Adipocyte (in vitro differentiated cells): ENCODE measurements around the gene AFP.

ENCODE experiments used
- DNase-seq: peaks from one replicate; pipeline ENCODE4 v3.0.0-alpha.2; 2015; ENCODE audit warnings: low read depth
- H3K27me3 ChIP-seq: replicated peaks from 2 replicates; pipeline ENCODE4 v1.7.0; 2013; ENCODE audit warnings: mild to moderate bottlenecking, low read length, moderate library complexity; ENCODE audit not compliant: control insufficient read depth, insufficient read depth
- H3K36me3 ChIP-seq: 2 replicates; pipeline ENCODE4 v1.7.0; 2013; ENCODE audit warnings: low read length, mild to moderate bottlenecking, moderate library complexity; ENCODE audit not compliant: control insufficient read depth, insufficient read depth, severe bottlenecking
- H3K4me1 ChIP-seq: 2 replicates; pipeline ENCODE4 v1.7.0; 2013; ENCODE audit warnings: mild to moderate bottlenecking, low read length, moderate library complexity; ENCODE audit not compliant: control insufficient read depth, insufficient read depth
- H3K4me3 ChIP-seq: 2 replicates; pipeline ENCODE4 v1.7.0; 2013; ENCODE audit warnings: mild to moderate bottlenecking, low read length, moderate library complexity
- H3K9ac ChIP-seq: 2 replicates; pipeline ENCODE4 v1.7.0; 2013; ENCODE audit warnings: mild to moderate bottlenecking, low read length, moderate library complexity
- H3K9me3 ChIP-seq: 2 replicates; pipeline ENCODE4 v1.7.0; 2013; ENCODE audit warnings: mild to moderate bottlenecking, low read length, moderate library complexity; ENCODE audit not compliant: control insufficient read depth

Gene AFP

GRCh38 chr4:73451981-73452747 lies 16.1 kb downstream of the AFP start:
- DNase-seq, result no peak
- H3K27me3 ChIP-seq, result no peaks in the 10 kb centered on the region

GRCh38 chr4:73452953-73453700 lies 17.1 kb downstream of the AFP start:
- no peak for DNase-seq
- Histone ChIP-seq H3K27me3 (no peaks in the 10 kb centered on the region), H3K4me3 (no peak overlapping the region), H3K9me3 (no peaks in the 10 kb centered on the region), H3K9ac (no peak overlapping the region), H3K4me1 (peaks cover 26% of the 10 kb centered on the region), H3K36me3 (no peaks in the 10 kb centered on the region)

More at GRCh38 chr4:73451981-73452747, 16.1 kb downstream of the AFP start:
- Histone ChIP-seq H3K9me3 (no peaks in the 10 kb centered on the region), H3K4me3 (no peak overlapping the region), H3K9ac (no peak overlapping the region), H3K36me3 (no peaks in the 10 kb centered on the region), H3K4me1 (peaks cover 26% of the 10 kb centered on the region)

GRCh38 chr4:73453701-73454005 lies 17.6 kb downstream of the AFP start:
- no peaks in the 10 kb centered on the region for H3K27me3 ChIP-seq
- no peaks in the 10 kb centered on the region for H3K9me3 ChIP-seq
- no peaks in the 10 kb centered on the region for H3K36me3 ChIP-seq
- H3K4me1 ChIP-seq, result peaks cover 26% of the 10 kb centered on the region
- DNase-seq, result no peak
- H3K9ac ChIP-seq, result no peak overlapping the region
- H3K4me3 ChIP-seq, result no peak overlapping the region

GRCh38 chr4:73454920-73455319 lies 18.9 kb downstream of the AFP start:
- peaks cover 25% of the 10 kb centered on the region for H3K4me1 ChIP-seq
- H3K36me3 ChIP-seq, result no peaks in the 10 kb centered on the region
- no peaks in the 10 kb centered on the region for H3K27me3 ChIP-seq
- DNase-seq, result no peak
- H3K9ac ChIP-seq, result no peak overlapping the region
- H3K9me3 ChIP-seq, result no peaks in the 10 kb centered on the region
- no peak overlapping the region for H3K4me3 ChIP-seq

GRCh38 chr4:73456177-73457022 lies 20.4 kb downstream of the AFP start:
- no peak for DNase-seq
- H3K27me3 ChIP-seq, result no peaks in the 10 kb centered on the region
- no peaks in the 10 kb centered on the region for H3K9me3 ChIP-seq
- no peak overlapping the region for H3K9ac ChIP-seq
- peaks cover 10% of the 10 kb centered on the region for H3K4me1 ChIP-seq
- no peaks in the 10 kb centered on the region for H3K36me3 ChIP-seq
- H3K4me3 ChIP-seq, result no peak overlapping the region

- Histone ChIP-seq H3K36me3 (no peaks in the 10 kb centered on the region), H3K9me3 (no peaks in the 10 kb centered on the region), H3K9ac (no peak overlapping the region), H3K4me1 (no peaks in the 10 kb centered on the region), H3K27me3 (no peaks in the 10 kb centered on the region), H3K4me3 (no peak overlapping the region)
- DNase-seq, result no peak
Observed at GRCh38 chr4:73458184-73459047, 22.4 kb downstream of the AFP start.

GRCh38 chr4:73459048-73459421 lies 23.0 kb downstream of the AFP start:
- no peaks in the 10 kb centered on the region for H3K9me3 ChIP-seq
- no peaks in the 10 kb centered on the region for H3K27me3 ChIP-seq
- no peak overlapping the region for H3K4me3 ChIP-seq
- no peaks in the 10 kb centered on the region for H3K4me1 ChIP-seq
- DNase-seq, result no peak
- H3K36me3 ChIP-seq, result no peaks in the 10 kb centered on the region
- no peak overlapping the region for H3K9ac ChIP-seq

GRCh38 chr4:73460913-73461522 lies 25.0 kb downstream of the AFP start:
- Histone ChIP-seq H3K4me3 (no peak overlapping the region), H3K36me3 (no peaks in the 10 kb centered on the region), H3K9ac (no peak overlapping the region), H3K9me3 (peaks cover 7% of the 10 kb centered on the region), H3K4me1 (no peaks in the 10 kb centered on the region), H3K27me3 (no peaks in the 10 kb centered on the region)
- DNase-seq, result no peak

GRCh38 chr4:73468170-73468569 lies 32.1 kb downstream of the AFP start:
- no peak for DNase-seq
- H3K36me3 ChIP-seq, result no peaks in the 10 kb centered on the region

GRCh38 chr4:73470728-73471127 lies 34.7 kb downstream of the AFP start:
- Histone ChIP-seq H3K9ac (no peak overlapping the region), H3K27me3 (no peaks in the 10 kb centered on the region), H3K36me3 (no peaks in the 10 kb centered on the region), H3K4me3 (no peak overlapping the region), H3K9me3 (peaks cover 30% of the 10 kb centered on the region), H3K4me1 (no peaks in the 10 kb centered on the region)
- DNase-seq, result no peak

More at GRCh38 chr4:73468170-73468569, 32.1 kb downstream of the AFP start:
- peaks cover 25% of the 10 kb centered on the region for H3K9me3 ChIP-seq
- no peaks in the 10 kb centered on the region for H3K27me3 ChIP-seq
- no peak overlapping the region for H3K4me3 ChIP-seq
- H3K4me1 ChIP-seq, result no peaks in the 10 kb centered on the region
- H3K9ac ChIP-seq, result no peak overlapping the region
